ENCODE results near the gene FRMD5. TPM values are rescaled to one million over a fixed set of nuclear protein-coding genes. Genes with fewer than 3 reads are reported as not detected.
A peak's percentile ranks its signal among the peaks of the same experiment; 100 is the strongest.

FRMD5 gene
- total and polyA plus RNA-seq, 2 donors (not counting 1 experiment from before 2014, with no cell fraction given): not detected

- H3K4me3 ChIP-seq (ENCODE audit: control extremely low read depth in 1 of 5, extremely low read depth in 1 of 5, insufficient read depth in 1 of 5, low read depth in 2 of 5, low read length in 4 of 5): peak within 1 kb of the TSS in 4 of 5 experiments; percentile 67 to 74 (median 70)
- ChIA-PET CTCF (interaction anchor here (1.0 to 1.4 kb wide), 2 partner anchors 17 to 50 kb away, joined by 3 to 6 read pairs; partner anchors contain the start of gene ELL3), POLR2A (interaction anchor here (1.7 kb wide), 1 partner anchor 18 kb away, joined by 6 read pairs; no protein-coding TSS in a partner anchor)
- H3K9ac ChIP-seq (ENCODE audit: low read length): peak within 1 kb of the TSS; percentile 63
- peaks cover 57% of the 10 kb centered on the region for H3K79me2 ChIP-seq (ENCODE audit: control insufficient read depth, insufficient read depth, low read length)
- H3K9me3 Mint-ChIP-seq (ENCODE audit: insufficient read depth): no peaks in the 10 kb centered on the region
- H3K27me3 ChIP-seq (replicated peaks in 1 of 4; ENCODE audit: control extremely low read depth in 1 of 4, control insufficient read depth in 3 of 4, insufficient read depth in 4 of 4, low read length in 3 of 4): no peaks in the 10 kb centered on the region
- ATAC-seq (ENCODE audit: low read depth) (peak; percentile 77), DNase-seq (peak; percentile 84)
- H3K4me1 ChIP-seq (ENCODE audit: control insufficient read depth in 2 of 2, insufficient read depth in 2 of 2, low read length in 2 of 2): peaks cover 30 to 60% of the 10 kb centered on the region in 2 donors
- H3K36me3 ChIP-seq (replicated peaks in 1 of 2; ENCODE audit: control extremely low read depth in 1 of 2, control insufficient read depth in 1 of 2, extremely low read depth in 1 of 2, insufficient read depth in 2 of 2, low read length in 1 of 2): peaks cover 0 to 1% of the 10 kb centered on the region in 2 experiments
- peaks cover 0 to 4% (median 0%) of the 10 kb centered on the region in 3 donors for H3K9me3 ChIP-seq (ENCODE audit: control extremely low read depth in 1 of 3, control insufficient read depth in 2 of 3, insufficient read depth in 1 of 3, low read length in 2 of 3)
- H2AFZ ChIP-seq (ENCODE audit: insufficient read depth, low read depth, low read length, poor library complexity, severe bottlenecking): peak within 1 kb of the TSS; percentile 86
- peak within 1 kb of the TSS; percentile 27 for H3K27ac Mint-ChIP-seq
- WGBS (ENCODE audit: insufficient coverage): 3% methylated on average over 45 of the region's 48 CpGs
- H3K4me3 Mint-ChIP-seq: peak within 1 kb of the TSS; percentile 93
- H3K27ac ChIP-seq (ENCODE audit: low read length in 2 of 2): peak within 1 kb of the TSS; percentile 55 to 85
- TF ChIP-seq EZH2 (IDR thresholded peaks at IDR 0.05; ENCODE audit: borderline replicate concordance, insufficient read depth, low read depth, low read length, poor library complexity, severe bottlenecking) (no peak), CTCF (IDR thresholded peaks at IDR 0.05) (no peak)
- H4K20me1 ChIP-seq (ENCODE audit: control insufficient read depth, insufficient read depth, low read length, poor library complexity, severe bottlenecking): peaks cover 4% of the 10 kb centered on the region
- H3K27me3 Mint-ChIP-seq: no peaks in the 10 kb centered on the region
- peak within 1 kb of the TSS; percentile 72 for H3K4me2 ChIP-seq (replicated peaks; ENCODE audit: low read depth, low read length, poor library complexity, severe bottlenecking)
- intact Hi-C loops (cut with micrococcal nuclease): loop anchor here (5.0 kb wide), 2 partner anchors 601 to 711 kb away; partner anchors contain the start of genes CTDSPL2 and EIF3J
- H3K4me1 Mint-ChIP-seq: peaks cover 59% of the 10 kb centered on the region
Observed at GRCh38 chr15:43826508-43827341, 368.3 kb downstream of the FRMD5 start, which contains the start of gene WDR76. TSS of gene WDR76 (plus strand) at chr15:43827002. CDS start at chr15:43827033, 31 bp downstream.
